Caco-2 (cell line): Measurements from ENCODE around the gene LMTK2. TPM values are rescaled to one million over a fixed set of nuclear protein-coding genes. Genes with fewer than 3 reads are reported as not detected.

Experiments
- BruUV-seq: library from RNA; stranded (reverse); fragments of 400-500 nt; replicated peaks from 2 replicates; lab custom pipeline; 2021; lab: Mats Ljungman, UMichigan
- CTCF ChIA-PET: fragments of 300-600 bp; sonication (Branson Sonifier 250); formaldehyde crosslinking; loops from one replicate; lab custom pipeline; 2022; ENCODE audit warnings: antibody characterized with exemption; lab: Charles Lee
- POLR2A ChIA-PET: fragments of 300-600 bp; sonication (Branson Sonifier 250); formaldehyde crosslinking; loops from one replicate; lab custom pipeline; 2022; ENCODE audit warnings: antibody characterized with exemption; lab: Charles Lee
- DNase-seq, 2 experiments: peaks; one replicate each; pipeline versions ENCODE4 v3.0.0 to v3.0.0-alpha.2; 2020 to 2022
- H3K27me3 ChIP-seq: replicated peaks from 2 replicates; pipeline ENCODE4 v1.6.0; 2011; ENCODE audit warnings: low read length; ENCODE audit not compliant: control insufficient read depth, insufficient read depth
- H3K36me3 ChIP-seq: 2 replicates; pipeline ENCODE4 v1.5.1; 2011; ENCODE audit warnings: low read length; ENCODE audit not compliant: control insufficient read depth, insufficient read depth
- H3K4me1 ChIP-seq: fragments of 250-450 bp; sonication (Bioruptor Pico); 2 replicates; pipeline ENCODE4 v1.5.1; 2020; ENCODE audit warnings: mild to moderate bottlenecking
- H3K4me3 ChIP-seq: 2 replicates; pipeline ENCODE4 v1.5.1; 2011; ENCODE audit warnings: low read depth, mild to moderate bottlenecking, control low read depth, low read length
- H3K9me3 ChIP-seq: fragments of 250-450 bp; sonication (Bioruptor Pico); 2 replicates; pipeline ENCODE4 v1.5.1; 2020; ENCODE audit warnings: mild to moderate bottlenecking, moderate library complexity
- H3K27ac Mint-ChIP-seq: one replicate; pipeline ENCODE4 v1.8.0; 2022; ENCODE audit warnings: mixed read lengths; ENCODE audit not compliant: unreplicated experiment
- H3K27me3 Mint-ChIP-seq: one replicate; pipeline ENCODE4 v1.8.0; 2022; ENCODE audit warnings: mixed read lengths; ENCODE audit not compliant: insufficient read depth, unreplicated experiment
- H3K36me3 Mint-ChIP-seq: one replicate; pipeline ENCODE4 v1.8.0; 2022; ENCODE audit warnings: mild to moderate bottlenecking, mixed read lengths; ENCODE audit not compliant: insufficient read depth, unreplicated experiment
- H3K4me1 Mint-ChIP-seq: one replicate; pipeline ENCODE4 v1.8.0; 2022; ENCODE audit warnings: low read depth, mixed read lengths; ENCODE audit not compliant: unreplicated experiment
- H3K4me3 Mint-ChIP-seq: one replicate; pipeline ENCODE4 v1.8.0; 2022; ENCODE audit warnings: mild to moderate bottlenecking, moderate library complexity, mixed read lengths; ENCODE audit not compliant: unreplicated experiment
- H3K9me3 Mint-ChIP-seq: one replicate; pipeline ENCODE4 v1.8.0; 2022; ENCODE audit warnings: mixed read lengths; ENCODE audit not compliant: unreplicated experiment
- intact Hi-C: fragments of 100-400 bp; cut with micrococcal nuclease; formaldehyde crosslinking; loops from one replicate; pipeline ENCODE4 v1.10.0; 2022; ENCODE audit not compliant: unreplicated experiment
- total RNA-seq: library from RNA; stranded (reverse); gene quantifications from 2 replicates; pipeline ENCODE4 v1.2.3, GENCODE V29; 2022
- TF ChIP-seq, protein P1 (sequence below), 2 experiments: fragments of 200-600 bp in 1 of 2; IDR thresholded peaks; 1 replicate in 1 of 2; 2 replicates in 1 of 2; pipeline versions ENCODE4 v1.5.1 to v1.8.0; 2011 to 2022; ENCODE audit warnings: antibody characterized with exemption in 1 of 2, control low read depth in 1 of 2, inconsistent platforms in 1 of 2, low read depth in 1 of 2, low read length in 1 of 2, mild to moderate bottlenecking in 1 of 2, moderate library complexity in 1 of 2; ENCODE audit not compliant: insufficient read depth in 1 of 2, severe bottlenecking in 1 of 2, unreplicated experiment in 1 of 2

LMTK2 gene
- total RNA-seq, 1 experiment from 2014 or later, result 21.9 TPM

DNA sequence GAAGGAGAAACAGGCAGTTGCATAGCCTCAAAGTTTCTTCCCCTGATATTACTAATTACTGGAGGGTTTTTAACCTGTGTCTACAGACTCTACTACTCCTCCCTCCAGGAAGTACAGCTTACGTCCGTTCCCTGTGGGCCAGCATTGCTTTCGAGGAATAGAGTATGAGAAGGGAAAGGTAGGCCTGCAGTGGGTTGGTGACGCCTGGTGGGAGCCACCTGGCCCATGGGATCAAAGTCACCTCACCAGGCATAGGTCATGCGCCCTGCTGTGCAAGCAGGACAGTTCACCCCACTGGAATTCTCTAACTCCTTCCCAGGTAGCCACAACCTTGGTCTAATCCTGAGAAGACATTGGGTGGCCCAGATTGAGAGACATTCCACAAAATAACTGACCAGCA is 29.8 kb downstream of the LMTK2 start:
- Mint-ChIP-seq H3K9me3 (no peaks in the 10 kb centered on the region), H3K4me3 (no peak overlapping the region), H3K36me3 (peaks cover 21% of the 10 kb centered on the region), H3K27me3 (no peaks in the 10 kb centered on the region), H3K4me1 (peaks cover 14% of the 10 kb centered on the region), H3K27ac (no peak overlapping the region)
- Histone ChIP-seq H3K4me3 (no peak overlapping the region), H3K9me3 (no peaks in the 10 kb centered on the region), H3K27me3 (no peaks in the 10 kb centered on the region), H3K36me3 (peaks cover 3% of the 10 kb centered on the region; the same call in 1 of the 2 replicates), H3K4me1 (peaks cover 27% of the 10 kb centered on the region)
- ChIA-PET CTCF (no interaction called here), POLR2A (no interaction called here)
- TF ChIP-seq, protein P1, sequence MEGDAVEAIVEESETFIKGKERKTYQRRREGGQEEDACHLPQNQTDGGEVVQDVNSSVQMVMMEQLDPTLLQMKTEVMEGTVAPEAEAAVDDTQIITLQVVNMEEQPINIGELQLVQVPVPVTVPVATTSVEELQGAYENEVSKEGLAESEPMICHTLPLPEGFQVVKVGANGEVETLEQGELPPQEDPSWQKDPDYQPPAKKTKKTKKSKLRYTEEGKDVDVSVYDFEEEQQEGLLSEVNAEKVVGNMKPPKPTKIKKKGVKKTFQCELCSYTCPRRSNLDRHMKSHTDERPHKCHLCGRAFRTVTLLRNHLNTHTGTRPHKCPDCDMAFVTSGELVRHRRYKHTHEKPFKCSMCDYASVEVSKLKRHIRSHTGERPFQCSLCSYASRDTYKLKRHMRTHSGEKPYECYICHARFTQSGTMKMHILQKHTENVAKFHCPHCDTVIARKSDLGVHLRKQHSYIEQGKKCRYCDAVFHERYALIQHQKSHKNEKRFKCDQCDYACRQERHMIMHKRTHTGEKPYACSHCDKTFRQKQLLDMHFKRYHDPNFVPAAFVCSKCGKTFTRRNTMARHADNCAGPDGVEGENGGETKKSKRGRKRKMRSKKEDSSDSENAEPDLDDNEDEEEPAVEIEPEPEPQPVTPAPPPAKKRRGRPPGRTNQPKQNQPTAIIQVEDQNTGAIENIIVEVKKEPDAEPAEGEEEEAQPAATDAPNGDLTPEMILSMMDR (IDR thresholded peaks at IDR 0.05; ENCODE audit: insufficient read depth in 1 of 2, low read depth in 1 of 2, low read length in 1 of 2, severe bottlenecking in 1 of 2, unreplicated experiment in 1 of 2), result no peak
- no TSS peak for BruUV-seq
- no peak for DNase-seq
- intact Hi-C loops, result no loop called here

DNA sequence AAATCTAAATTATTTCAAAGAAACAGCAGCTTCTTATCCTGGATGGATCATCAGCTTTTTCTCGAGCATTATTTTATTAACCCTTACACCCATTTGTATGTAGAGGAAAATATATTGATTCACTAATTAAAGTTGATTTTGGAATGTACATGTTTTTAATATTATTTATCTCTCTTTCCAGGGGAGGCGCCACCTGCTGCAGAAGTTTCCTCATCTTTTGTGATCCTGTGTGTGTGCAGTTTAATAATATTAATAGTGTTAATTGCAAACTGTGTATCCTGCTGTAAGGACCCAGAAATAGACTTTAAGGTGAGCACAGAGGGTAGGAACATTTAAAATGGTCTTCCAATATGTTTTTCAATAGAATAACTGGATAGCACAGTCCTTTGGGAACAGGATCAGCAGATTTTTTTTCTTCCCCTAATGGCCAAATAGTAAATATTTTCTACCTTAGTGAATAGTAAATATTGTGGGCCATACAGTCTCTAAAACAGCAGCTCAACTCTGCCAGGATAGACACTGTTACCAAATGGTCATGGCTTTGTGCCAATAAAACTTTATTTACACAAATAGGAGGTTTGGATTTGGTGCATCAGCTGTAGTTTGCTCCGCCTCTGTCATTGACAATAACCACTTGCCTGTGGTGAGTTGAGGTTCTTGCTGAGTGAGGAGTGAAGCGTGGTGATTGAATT is 30.6 kb downstream of the LMTK2 start:
- Mint-ChIP-seq H3K36me3 (peaks cover 25% of the 10 kb centered on the region), H3K27me3 (no peaks in the 10 kb centered on the region), H3K4me3 (no peak overlapping the region), H3K9me3 (no peaks in the 10 kb centered on the region), H3K4me1 (peaks cover 11% of the 10 kb centered on the region), H3K27ac (no peak overlapping the region)
- intact Hi-C loops, result no loop called here
- Histone ChIP-seq H3K4me1 (peaks cover 20% of the 10 kb centered on the region), H3K4me3 (no peak overlapping the region), H3K9me3 (no peaks in the 10 kb centered on the region), H3K36me3 (peaks cover 4% of the 10 kb centered on the region; the same call in 1 of the 2 replicates), H3K27me3 (no peaks in the 10 kb centered on the region)
- ChIA-PET CTCF (no interaction called here), POLR2A (no interaction called here)
- no TSS peak for BruUV-seq
- TF ChIP-seq, protein P1 (IDR thresholded peaks at IDR 0.05; ENCODE audit: insufficient read depth in 1 of 2, low read depth in 1 of 2, low read length in 1 of 2, severe bottlenecking in 1 of 2, unreplicated experiment in 1 of 2), result no peak
- no peak for DNase-seq

DNA sequence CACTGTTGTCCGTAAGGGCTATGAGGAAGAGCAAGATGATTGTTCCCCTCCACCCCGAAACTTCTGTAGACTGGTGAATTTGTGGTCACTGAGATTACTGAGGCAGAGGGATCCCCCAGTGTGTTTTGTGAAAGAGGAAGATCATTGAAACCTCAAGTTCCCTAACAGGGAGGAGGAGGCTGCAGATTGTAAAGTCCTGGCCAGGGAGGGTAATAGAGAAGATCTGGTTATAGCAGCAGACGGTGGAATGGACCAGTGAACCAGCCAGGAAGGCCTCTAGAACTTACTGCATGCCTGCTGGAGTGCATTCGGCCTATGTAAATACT is 31.1 kb downstream of the LMTK2 start:
- Histone ChIP-seq H3K4me1 (peaks cover 15% of the 10 kb centered on the region), H3K27me3 (no peaks in the 10 kb centered on the region), H3K9me3 (no peaks in the 10 kb centered on the region), H3K36me3 (peaks cover 4% of the 10 kb centered on the region; the same call in 1 of the 2 replicates), H3K4me3 (no peak overlapping the region)
- peaks cover 25% of the 10 kb centered on the region for H3K36me3 Mint-ChIP-seq
- TF ChIP-seq, protein P1 (IDR thresholded peaks at IDR 0.05; ENCODE audit: insufficient read depth in 1 of 2, low read depth in 1 of 2, low read length in 1 of 2, severe bottlenecking in 1 of 2, unreplicated experiment in 1 of 2), result no peak
- no peak overlapping the region for H3K4me3 Mint-ChIP-seq
- H3K27ac Mint-ChIP-seq, result no peak overlapping the region
- no peak for DNase-seq
- BruUV-seq, result no TSS peak
- H3K4me1 Mint-ChIP-seq, result peaks cover 11% of the 10 kb centered on the region
- intact Hi-C loops, result no loop called here
- ChIA-PET CTCF (no interaction called here), POLR2A (no interaction called here)
- H3K9me3 Mint-ChIP-seq, result no peaks in the 10 kb centered on the region
- no peaks in the 10 kb centered on the region for H3K27me3 Mint-ChIP-seq
